ENCODE results near the gene PABPC4L.
A peak's percentile ranks its signal among the peaks of the same experiment; 100 is the strongest.
"Not testable (repeated sequence)": the region's sequence is repeated elsewhere in the genome, so short reads cannot be mapped to it uniquely, and the experiment has no call there.

PABPC4L gene

GRCh38 chr4:134201216-134202161, at the start of gene PABPC4L:
Gene PABPC4L (minus strand): TSS chr4:134201789. CDS start chr4:134201019, 770 bp downstream.
- no peak for DNase-seq

- no peak for DNase-seq
Measured at GRCh38 chr4:134251322-134251721, 49.7 kb upstream of the PABPC4L start.

DNA sequence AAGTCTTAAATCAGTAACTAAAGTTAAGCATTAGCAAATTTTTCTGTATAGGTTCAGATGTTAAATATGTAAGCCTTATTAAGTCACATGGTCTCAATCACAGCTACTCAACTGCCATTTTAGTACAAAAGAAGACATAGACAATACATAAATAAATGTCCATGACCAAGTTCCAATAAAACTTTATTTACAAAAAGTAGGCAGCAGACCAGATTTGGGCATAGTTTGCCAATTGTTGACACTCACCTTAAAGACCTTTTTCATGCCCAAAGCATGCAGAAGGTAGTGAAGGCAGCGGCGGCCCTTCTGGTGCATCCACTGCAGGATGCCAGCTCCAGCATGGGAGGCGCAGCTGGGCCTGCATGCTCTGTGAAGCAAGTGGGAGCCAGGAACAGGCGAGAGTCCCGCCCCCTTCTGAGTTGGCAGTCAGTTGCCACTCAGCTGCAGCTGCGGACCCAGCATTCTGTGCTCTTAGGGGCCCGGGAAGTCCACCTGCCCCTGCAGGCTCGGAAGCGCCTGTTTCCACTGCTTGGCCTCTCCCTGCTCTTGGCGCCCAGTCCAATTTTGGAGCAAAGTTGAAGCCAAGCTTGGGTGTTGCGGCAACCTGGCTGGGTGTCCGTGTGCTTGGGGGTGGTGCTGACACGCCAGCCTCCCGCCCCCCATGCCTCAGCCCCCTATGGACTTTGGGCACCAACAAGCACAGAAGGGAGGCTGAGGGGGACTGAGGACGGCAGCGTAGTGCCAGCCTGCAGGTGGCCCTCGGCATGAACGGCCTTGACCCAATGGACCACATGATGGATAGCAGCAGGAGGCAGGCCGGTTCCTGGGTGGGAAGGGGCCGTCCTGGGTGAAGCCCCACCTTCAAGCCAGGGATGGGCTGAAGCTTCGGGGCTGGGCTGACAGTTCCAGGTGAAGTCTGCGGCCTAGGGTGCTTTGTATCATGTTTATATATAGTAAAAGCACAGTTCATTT, 42.4 kb upstream of the PABPC4L start:
- DNase-seq, result peak; percentile 4

DNA sequence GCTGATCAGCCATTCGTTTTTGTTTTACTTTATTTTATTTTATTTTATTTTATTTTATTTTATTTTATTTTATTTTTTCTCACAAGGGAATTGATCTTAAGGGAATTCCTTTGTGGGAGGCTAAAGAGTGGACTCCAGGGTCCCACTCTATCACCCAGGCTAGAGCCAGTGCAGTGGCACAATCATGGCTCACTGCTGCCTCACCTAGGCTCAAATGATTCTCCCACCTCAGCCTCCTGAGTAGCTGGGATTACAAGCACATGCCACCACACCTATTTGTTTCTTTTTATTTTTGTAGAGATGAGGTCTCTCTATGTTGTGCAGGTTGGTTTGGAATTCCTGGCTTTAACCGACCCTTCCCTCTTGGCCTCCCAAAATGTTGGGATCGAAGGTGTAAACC, 17.5 kb upstream of the PABPC4L start:
- DNase-seq, result no peak

DNA sequence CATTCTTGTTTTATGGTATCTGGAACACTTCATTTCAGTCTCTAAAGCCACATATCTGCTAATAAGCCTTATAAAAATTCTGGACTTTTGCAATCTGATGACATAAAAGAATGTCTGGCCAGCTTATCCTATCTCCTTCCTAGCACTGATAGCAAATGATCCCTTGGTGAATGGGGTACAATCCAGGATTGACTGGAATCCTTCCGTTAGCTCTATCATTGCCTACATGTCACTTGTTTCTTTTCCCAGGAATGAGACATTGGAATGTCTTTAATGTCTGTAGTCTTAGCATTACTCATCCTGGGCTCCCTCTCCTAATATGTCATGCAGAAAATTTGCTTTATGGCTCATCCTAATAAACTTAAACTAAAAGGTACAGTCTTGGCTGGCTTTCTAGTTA, 14.8 kb upstream of the PABPC4L start:
- no peak for DNase-seq

- no peak for DNase-seq
Measured at GRCh38 chr4:134215620-134216344, 14.2 kb upstream of the PABPC4L start.

DNA sequence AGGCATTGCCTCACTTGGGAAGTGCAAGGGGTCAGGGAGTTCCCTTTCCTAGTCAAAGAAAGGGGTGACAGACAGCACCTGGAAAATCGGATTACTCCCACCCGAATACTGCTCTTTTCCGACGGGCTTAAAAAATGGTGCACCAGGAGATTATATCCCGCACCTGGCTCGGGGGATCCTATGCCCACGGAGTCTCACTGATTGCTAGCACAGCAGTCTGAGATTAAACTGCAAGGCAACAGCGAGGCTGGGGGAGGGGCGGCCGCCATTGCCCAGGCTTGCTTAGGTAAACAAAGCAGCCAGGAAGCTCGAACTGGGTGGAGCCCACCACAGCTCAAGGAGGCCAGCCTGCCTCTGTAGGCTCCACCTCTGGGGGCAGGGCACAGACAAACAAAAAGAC, 6.4 kb upstream of the PABPC4L start:
- DNase-seq, result not testable (repeated sequence)

DNA sequence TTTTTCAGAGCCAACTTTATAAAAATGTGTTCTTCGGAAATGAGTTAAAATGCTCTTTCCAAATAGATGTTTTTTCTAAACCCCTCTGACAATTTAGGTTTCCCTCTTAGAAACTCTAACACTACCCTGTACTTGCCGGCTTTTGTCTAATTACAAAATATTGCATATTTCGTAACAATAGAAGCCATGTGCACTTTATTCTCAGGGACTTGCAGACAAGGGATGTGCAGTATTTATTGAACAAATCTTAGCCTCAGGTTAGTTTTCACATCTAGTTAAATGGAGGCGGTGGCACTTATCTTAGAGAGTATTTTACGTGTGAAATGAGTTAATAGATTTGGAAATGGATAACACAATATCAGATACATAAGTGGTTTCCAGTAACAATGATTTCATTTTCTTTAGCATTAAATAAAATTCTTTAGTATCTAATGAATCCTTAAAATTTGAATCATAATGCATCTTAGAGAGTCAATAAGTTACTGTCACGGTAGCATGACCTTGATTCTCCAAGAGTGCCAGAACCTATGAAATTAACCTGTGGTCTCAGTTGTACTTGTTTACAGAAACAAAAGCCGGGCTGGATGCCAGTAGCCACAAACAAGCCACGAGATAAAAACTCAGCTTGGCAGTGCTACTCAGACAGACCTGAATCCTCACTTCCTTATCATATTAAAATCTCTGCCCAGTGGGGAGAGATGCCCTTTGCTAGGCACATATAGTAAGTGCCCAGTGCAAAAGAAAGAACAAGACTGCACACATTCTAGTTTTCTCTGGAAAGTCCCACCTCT, 772 bp upstream of the PABPC4L start:
- DNase-seq, result no peak

DNA sequence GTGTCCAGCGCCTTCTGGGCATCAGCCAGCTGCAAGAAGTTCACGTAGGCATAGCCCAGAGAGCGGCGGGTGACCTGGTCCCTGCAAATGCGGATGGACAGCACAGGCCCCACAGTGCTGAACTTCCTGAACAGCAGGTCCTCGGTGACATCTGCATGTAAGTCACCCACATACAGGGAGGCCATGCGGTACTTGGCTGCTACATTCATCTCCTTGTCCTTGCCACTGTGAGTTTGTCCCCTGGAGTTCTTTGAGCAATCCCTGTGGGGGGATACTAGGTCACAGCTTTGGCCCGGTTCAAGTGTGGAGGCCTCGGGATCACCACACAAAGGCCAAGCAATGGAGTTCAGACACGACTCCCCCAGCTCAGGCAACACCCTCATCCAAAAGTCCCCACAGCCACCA, 776 bp downstream of the PABPC4L start:
- no peak for DNase-seq

- no peak for DNase-seq
Measured at GRCh38 chr4:134189949-134190348, 11.6 kb downstream of the PABPC4L start.

GRCh38 chr4:134189480-134189879, 12.1 kb downstream of the PABPC4L start:
- DNase-seq, result no peak

DNA sequence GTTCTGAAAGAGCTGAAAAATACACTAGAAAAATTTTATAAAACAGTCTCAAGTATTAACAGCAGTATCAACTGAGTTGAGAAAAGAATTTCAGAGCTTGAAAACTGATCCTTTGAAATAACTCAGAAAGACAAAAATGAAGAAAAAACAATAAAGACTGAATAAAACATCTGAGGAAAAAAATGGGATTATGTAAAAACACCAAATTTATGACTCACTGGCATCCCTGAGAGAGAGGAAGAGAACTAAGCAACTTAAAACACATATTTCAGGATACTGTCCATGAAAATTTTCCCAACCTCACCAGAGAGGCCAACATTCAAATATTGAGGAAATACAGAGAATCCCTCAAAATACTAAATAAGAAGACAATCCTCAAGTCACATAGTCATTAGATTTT, 22.9 kb downstream of the PABPC4L start:
- DNase-seq, result no peak

- DNase-seq, result no peak
Measured at GRCh38 chr4:134174271-134174670, 27.3 kb downstream of the PABPC4L start.

- no peak for DNase-seq
Measured at GRCh38 chr4:134160211-134160610, 41.4 kb downstream of the PABPC4L start.

GRCh38 chr4:134154097-134154496, 47.5 kb downstream of the PABPC4L start:
- DNase-seq, result no peak

GRCh38 chr4:134147941-134148340, 53.6 kb downstream of the PABPC4L start:
- DNase-seq, result no peak
